Activated CD8-positive, alpha-beta memory T cell treated with anti-CD3 and anti-CD28 coated beads, Interleukin-2, amount 50 U/mL, for 1 hour (primary cell): Measurements from ENCODE around the gene KMT5C.

Source experiments
- DNase-seq: peaks from one replicate; pipeline ENCODE4 v3.0.0-alpha.2; 2020; ENCODE audit errors: extremely low read depth

The KMT5C gene

DNA sequence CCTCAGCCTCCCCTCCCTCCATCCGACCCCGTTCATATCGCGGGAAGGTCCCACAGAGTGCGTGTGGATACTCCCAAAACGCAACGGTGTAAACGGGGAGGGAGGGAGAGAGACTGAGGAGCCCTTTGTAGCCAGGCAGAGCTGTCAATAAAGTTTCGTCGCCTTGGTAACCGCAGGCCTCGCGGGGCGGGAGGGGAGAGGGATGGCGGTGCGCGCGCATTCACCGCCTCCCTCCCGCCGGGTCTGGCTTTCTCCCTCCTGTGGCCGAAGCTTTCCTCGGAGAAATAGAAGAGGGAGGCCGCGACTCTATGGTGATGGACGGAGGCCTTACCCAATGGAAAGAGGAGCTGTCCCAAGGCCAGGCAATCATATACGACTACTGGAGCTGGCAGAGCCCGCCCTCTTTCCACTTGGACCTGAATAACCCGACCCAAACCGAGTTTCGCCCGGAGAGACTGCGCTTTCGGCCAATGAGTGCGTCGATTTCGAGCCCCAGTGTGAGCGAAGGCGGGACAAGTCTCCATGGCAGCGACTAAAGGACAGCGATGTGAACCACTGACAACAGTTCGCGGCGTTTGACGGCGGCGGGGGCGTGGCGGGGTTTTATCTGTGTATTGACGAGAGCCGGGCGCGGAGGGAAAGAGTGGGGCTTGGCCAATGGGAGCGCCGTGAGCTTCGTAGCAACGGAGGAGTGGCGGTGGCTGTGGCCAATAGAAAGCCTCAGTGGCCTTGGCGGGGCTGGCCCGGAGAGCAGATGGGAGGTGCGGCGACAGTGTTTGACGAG is at the start of gene KMT5C:
Gene KMT5C, plus strand, starts transcription at position 772 of the 784 bp plus-strand sequence. CDS start 2,061 bp downstream, outside the sequence.
- peak; percentile 100 for DNase-seq

DNA sequence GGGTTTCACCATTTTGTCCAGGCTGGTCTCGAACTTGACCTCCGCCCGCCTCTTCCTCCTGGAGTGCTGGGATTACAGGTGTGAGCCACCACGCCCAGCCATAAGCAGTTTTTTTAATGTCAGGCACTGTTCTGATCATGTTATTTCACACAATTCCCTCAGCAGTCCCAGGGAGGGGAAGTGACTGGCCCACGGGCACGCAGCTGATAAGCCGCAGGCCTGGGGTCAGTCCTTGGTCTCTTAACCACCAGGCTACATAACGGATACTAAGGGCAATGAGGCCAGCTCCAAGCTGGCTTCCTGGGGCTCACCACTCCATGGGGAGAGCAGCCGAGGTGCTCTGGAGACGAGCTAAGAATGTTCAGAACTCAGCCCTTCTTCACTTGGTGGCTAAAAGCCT is 42.4 kb upstream of the KMT5C start:
- no peak for DNase-seq

DNA sequence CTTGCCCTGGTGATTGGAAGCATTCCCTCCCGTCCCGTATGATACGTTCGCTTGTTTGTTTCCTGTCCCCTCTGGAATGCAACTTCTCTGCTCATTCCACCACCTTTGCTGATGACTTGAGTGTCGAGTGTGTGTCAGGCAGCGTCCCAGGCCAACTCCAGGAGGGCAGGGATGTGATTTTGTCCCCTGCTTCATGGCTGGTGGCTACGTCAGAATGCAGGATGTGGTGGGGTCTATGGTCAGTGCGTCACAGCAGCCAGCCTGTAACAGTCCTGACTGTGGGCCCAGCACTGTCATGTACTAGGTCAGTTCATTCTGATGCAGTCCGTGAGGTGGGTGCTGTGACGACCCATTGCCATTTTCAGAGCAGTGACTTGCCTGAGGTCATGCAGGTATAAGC is 39.7 kb upstream of the KMT5C start:
- no peak for DNase-seq

GRCh38 chr19:55300886-55301458 is 38.7 kb upstream of the KMT5C start:
- DNase-seq, result no peak

DNA sequence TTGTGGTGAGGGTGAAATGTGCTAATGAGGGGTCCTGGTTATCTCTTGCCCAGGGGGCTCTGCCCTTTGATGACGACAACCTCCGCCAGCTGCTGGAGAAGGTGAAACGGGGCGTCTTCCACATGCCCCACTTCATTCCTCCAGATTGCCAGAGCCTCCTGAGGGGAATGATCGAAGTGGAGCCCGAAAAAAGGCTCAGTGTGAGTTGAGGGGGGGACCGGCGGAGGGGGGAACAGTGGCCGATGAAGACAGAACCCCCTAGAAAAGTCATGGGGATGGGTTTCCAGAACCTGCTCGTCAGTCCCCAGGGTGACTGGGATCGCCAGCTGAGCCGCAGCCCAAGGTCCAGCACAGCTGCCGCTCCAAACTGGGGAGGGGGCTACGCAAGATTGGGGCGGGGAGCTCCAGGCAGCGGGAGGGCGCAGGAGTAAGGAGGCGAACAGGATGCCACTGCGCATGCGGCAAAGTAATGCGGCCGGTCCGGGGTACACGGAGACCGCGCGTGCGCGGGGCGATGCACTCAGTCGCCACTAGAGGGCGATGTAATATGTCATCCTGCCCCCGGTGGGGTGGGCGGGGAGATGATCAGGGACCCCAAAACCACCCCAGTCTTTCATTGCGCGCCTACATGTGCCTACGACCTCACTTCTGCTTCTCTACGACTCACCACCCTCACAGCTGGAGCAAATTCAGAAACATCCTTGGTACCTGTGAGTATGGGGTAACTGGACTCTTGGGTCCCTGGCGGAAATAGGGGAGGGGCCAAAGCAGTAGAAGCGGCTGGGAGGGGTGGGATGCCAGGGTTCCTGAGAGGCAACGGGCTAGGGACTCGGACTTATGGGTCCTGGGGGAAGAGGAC is 38.0 kb upstream of the KMT5C start:
- DNase-seq, result peak; percentile 83

GRCh38 chr19:55302318-55302703 is 37.4 kb upstream of the KMT5C start:
- no peak for DNase-seq

GRCh38 chr19:55303477-55303876 is 36.2 kb upstream of the KMT5C start:
- DNase-seq, result no peak

GRCh38 chr19:55304279-55304978 is 35.2 kb upstream of the KMT5C start:
- DNase-seq, result no peak

DNA sequence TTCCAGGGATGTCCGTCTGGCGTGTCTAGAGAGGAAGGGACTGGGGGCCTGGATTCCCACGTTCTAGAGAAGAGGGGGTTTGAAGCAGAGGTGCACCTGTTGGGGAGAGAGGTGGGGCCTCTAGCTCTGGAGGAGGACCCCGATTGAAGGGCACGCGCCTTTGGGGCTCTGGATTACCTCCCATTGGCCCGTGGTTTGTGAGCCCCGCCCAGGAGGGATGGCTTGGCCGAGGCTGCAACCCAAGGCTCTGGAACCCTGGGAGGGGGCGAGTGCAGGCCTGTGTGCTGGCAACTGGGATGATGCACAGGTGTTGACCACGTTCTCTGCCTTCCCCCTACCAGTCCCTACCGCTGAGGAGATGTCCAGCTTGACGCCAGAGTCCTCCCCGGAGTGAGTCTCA is 34.7 kb upstream of the KMT5C start:
- DNase-seq, result no peak

DNA sequence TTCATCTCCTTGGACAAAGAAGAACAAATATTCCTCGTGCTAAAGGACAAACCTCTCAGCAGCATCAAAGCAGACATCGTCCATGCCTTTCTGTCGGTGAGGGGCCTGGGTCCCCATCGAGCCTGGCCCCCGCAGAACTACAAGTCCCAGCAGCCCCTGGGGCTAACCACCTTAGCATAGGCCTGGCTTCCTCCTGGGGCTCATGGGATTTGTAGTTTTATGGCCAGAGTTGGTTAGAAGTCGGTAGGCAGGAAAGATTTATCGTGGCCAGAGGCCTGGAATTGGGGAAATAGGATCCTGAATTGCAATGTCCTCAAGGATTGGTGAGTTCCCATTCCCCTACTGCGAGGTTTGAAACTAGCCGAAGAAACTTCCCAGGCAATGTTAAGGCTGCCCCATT is 34.2 kb upstream of the KMT5C start:
- DNase-seq, result no peak

GRCh38 chr19:55305983-55306562 is 33.6 kb upstream of the KMT5C start:
- DNase-seq, result no peak

DNA sequence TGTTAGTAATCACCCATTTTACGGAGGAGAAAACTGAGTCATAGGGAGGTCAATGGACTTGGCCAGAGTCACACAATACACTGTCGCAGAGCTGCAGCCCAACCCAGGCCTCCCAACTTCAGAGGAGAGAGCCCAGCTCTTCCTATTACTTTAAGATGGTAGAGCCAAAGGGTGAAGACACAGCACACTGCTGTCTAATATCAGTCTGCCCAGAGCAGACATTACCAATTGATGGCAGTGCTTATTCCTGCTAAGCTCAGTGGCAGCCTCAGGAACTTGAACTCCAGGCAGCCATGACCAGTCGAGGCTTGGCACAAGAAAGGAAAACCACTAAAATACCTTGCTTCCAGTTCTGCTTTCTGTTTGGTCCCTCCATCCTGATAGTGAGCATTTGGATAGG is 33.0 kb upstream of the KMT5C start:
- no peak for DNase-seq

- no peak for DNase-seq
These were observed 31.4 kb upstream of the KMT5C start for GRCh38 chr19:55308281-55308680.

DNA sequence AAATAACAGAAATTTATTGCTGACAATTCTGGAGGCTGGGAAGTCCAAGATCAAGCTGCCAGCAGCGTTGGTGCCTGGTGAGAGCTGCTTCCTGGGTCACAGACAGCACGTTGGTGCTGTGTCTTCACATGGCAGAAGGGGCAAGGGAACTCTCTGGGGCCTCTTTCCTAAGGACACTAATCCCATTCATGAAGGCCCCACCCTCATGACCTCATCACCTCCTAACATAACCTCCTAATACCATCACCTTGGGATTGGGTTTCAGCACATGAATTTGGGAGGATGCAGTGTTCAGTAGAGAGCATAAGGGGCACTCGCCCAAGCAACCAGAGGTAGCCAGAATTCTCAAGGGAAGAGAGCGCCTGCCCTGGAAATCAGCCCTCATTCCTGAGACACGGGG is 30.2 kb upstream of the KMT5C start:
- DNase-seq, result no peak

- no peak for DNase-seq
These were observed 29.2 kb upstream of the KMT5C start for GRCh38 chr19:55310498-55310897.

- DNase-seq, result no peak
These were observed 28.3 kb upstream of the KMT5C start for GRCh38 chr19:55311397-55311796.

GRCh38 chr19:55311797-55312196 is 27.9 kb upstream of the KMT5C start:
- DNase-seq, result no peak

DNA sequence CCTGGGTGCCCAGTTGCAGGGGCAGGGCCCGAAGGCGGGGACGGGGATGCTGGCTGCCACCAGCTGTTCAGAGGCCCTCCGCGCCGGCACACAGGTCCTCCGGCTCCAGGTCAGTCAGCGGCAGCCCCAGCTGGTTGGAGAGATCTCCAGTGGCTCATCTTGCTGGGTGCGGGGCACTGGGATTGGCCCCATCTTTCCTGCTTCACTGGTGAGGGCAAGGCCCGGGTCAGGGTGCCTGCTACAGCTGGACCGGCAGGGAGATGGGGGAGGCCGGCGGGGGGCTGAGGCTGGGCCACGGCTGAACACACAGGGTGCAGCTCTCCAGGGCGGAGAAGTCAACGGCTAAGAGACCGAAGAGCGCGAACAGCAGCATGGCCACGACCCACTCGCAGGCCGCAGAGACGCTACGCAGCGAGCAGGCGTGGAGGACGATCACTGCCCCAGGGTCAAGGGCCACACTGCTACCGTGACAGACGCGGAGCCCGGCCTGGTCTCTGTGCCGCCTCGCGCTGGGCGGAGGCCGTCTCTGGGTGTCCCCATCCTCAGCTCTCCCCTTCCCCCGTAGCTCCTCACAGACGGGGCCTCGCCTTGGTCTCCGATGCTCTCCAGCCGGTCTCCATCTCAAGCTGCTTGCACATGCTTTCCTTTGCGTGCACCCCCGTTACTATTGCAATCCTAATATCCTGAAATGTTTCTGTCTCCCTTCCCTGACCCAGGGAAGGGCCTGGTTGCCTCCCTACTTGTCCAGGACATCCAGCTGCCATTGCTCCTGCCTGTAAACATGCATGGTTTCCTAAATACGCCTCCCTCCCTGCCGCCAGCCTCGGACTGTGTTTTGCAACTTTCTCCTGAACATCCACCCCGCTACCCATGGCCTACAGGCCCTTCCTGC is 26.8 kb upstream of the KMT5C start:
- DNase-seq, result no peak

DNA sequence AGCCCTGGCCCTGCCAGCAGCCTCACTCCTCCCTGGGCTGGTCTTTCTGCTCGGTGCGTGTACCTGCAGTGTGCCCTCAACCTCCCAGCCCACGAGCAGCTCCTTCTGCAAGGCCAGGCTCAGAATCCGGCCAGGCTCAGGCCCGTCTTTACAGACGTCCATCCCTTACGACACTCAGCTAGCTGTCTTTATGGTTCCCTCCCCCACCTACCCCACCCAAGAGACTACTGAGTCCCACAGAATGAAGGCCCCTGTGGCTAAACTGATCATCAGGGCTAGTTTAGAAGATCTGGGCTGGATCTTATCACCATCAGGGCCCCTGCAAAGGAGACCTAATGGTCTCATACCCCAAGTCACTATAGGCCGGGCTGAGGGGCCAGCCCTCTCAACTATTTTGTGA is 25.3 kb upstream of the KMT5C start:
- DNase-seq, result no peak

GRCh38 chr19:55315956-55316525 is 23.6 kb upstream of the KMT5C start:
- no peak for DNase-seq
